B cell (primary cell): ENCODE data around the gene EFHD2. TPM values are rescaled to one million over a fixed set of nuclear protein-coding genes. Genes with fewer than 3 reads are reported as not detected.

Experiments used
- ATAC-seq: fragments of 200-7000 bp; cut with Tn5 transposase; one replicate; pipeline ENCODE4 v1.10.0; 2021; ENCODE audit warnings: low read depth, mild to moderate bottlenecking, moderate number of reproducible peaks, moderate library complexity
- CTCF ChIA-PET: fragments of 350-600 bp; sonication (Branson Sonifier 250); formaldehyde crosslinking; loops from one replicate; lab custom pipeline; 2021; ENCODE audit warnings: antibody characterized with exemption, inconsistent platforms; lab: Charles Lee
- POLR2A ChIA-PET: fragments of 350-600 bp; sonication (Branson Sonifier 250); formaldehyde crosslinking; loops from one replicate; lab custom pipeline; 2021; ENCODE audit warnings: antibody characterized with exemption; lab: Charles Lee
- DNase-seq: peaks from one replicate; pipeline ENCODE4 v3.0.0; 2013
- H2AFZ ChIP-seq: 2 replicates; pipeline ENCODE4 v1.6.1; 2012; ENCODE audit warnings: mild to moderate bottlenecking, low read depth, low read length; ENCODE audit not compliant: insufficient read depth, poor library complexity, severe bottlenecking
- H3K27ac ChIP-seq, 2 donors: 1 replicate in 1 of 2; 2 replicates in 1 of 2; pipeline ENCODE4 v1.5.1; 2012 to 2013; ENCODE audit warnings: low read length in 2 of 2, mild to moderate bottlenecking in 2 of 2, moderate library complexity in 1 of 2
- H3K27me3 ChIP-seq, 4 experiments: fragments of 200-600 bp in 1 of 4; sonication (generic) in 1 of 4; replicated peaks in 1 of 4; 1 replicate in 2 of 4; 2 replicates in 2 of 4; pipeline versions ENCODE4 v1.6.1 to v1.7.0; 2013 to 2016; ENCODE audit warnings: low read length in 3 of 4, mild to moderate bottlenecking in 2 of 4, mixed read lengths in 1 of 4, moderate library complexity in 1 of 4; ENCODE audit not compliant: insufficient read depth in 4 of 4, control insufficient read depth in 3 of 4; ENCODE audit errors: control extremely low read depth in 1 of 4
- H3K36me3 ChIP-seq, 2 experiments: replicated peaks in 1 of 2; 1 replicate in 1 of 2; 2 replicates in 1 of 2; pipeline versions ENCODE4 v1.6.1 to v1.7.1; 2013; ENCODE audit warnings: low read length in 1 of 2; ENCODE audit not compliant: insufficient read depth in 2 of 2, control insufficient read depth in 1 of 2; ENCODE audit errors: control extremely low read depth in 1 of 2, extremely low read depth in 1 of 2
- H3K4me1 ChIP-seq, 2 donors: fragments of 200-600 bp in 1 of 2; sonication (generic) in 1 of 2; 1 replicate in 1 of 2; 2 replicates in 1 of 2; pipeline versions ENCODE4 v1.5.1 to v1.6.1; 2013 to 2017; ENCODE audit warnings: low read length in 2 of 2; ENCODE audit not compliant: control insufficient read depth in 2 of 2, insufficient read depth in 2 of 2
- H3K4me2 ChIP-seq: replicated peaks from 2 replicates; pipeline ENCODE3; 2012; ENCODE audit warnings: mild to moderate bottlenecking, low read depth, low read length; ENCODE audit not compliant: poor library complexity, severe bottlenecking
- H3K4me3 ChIP-seq, 5 experiments: fragments of 200-600 bp in 1 of 5; sonication (generic) in 1 of 5; 1 replicate in 3 of 5; 2 replicates in 2 of 5; pipeline versions ENCODE4 v1.5.1 to v1.7.0; 2011 to 2016; ENCODE audit warnings: low read length in 4 of 5, mild to moderate bottlenecking in 4 of 5, low read depth in 2 of 5, control low read depth in 1 of 5, moderate library complexity in 1 of 5; ENCODE audit not compliant: insufficient read depth in 1 of 5; ENCODE audit errors: control extremely low read depth in 1 of 5, extremely low read depth in 1 of 5
- H3K79me2 ChIP-seq: fragments of 200-600 bp; sonication (generic); one replicate; pipeline ENCODE4 v1.6.0; 2016; ENCODE audit warnings: low read length; ENCODE audit not compliant: control insufficient read depth, insufficient read depth
- H3K9ac ChIP-seq: fragments of 200-600 bp; sonication (generic); 2 replicates; pipeline ENCODE4 v1.6.1; 2017; ENCODE audit warnings: mild to moderate bottlenecking, low read length, moderate library complexity
- H3K9me3 ChIP-seq, 3 donors: one replicate each; pipeline versions ENCODE4 v1.6.1 to v1.7.1; 2013; ENCODE audit warnings: low read length in 2 of 3; ENCODE audit not compliant: control insufficient read depth in 2 of 3, insufficient read depth in 1 of 3; ENCODE audit errors: control extremely low read depth in 1 of 3
- H4K20me1 ChIP-seq: 2 replicates; pipeline ENCODE4 v1.6.0; 2012; ENCODE audit warnings: mild to moderate bottlenecking, low read length; ENCODE audit not compliant: insufficient read depth, control insufficient read depth, poor library complexity, severe bottlenecking
- H3K27ac Mint-ChIP-seq: one replicate; pipeline ENCODE4 v1.8.0; 2021; ENCODE audit warnings: mixed read lengths
- H3K27me3 Mint-ChIP-seq: one replicate; pipeline ENCODE4 v1.8.0; 2021; ENCODE audit warnings: mixed read lengths
- H3K4me1 Mint-ChIP-seq: one replicate; pipeline ENCODE4 v1.8.0; 2021; ENCODE audit warnings: mixed read lengths
- H3K4me3 Mint-ChIP-seq: one replicate; pipeline ENCODE4 v1.8.0; 2021; ENCODE audit warnings: mixed read lengths
- H3K9me3 Mint-ChIP-seq: one replicate; pipeline ENCODE4 v1.8.0; 2022; ENCODE audit warnings: mixed read lengths; ENCODE audit not compliant: insufficient read depth
- CTCF ChIP-seq: fragments of 200-600 bp; IDR thresholded peaks from one replicate; pipeline ENCODE4 v1.8.0; 2022; ENCODE audit warnings: antibody characterized with exemption, mild to moderate bottlenecking
- EZH2 ChIP-seq: IDR thresholded peaks from 2 replicates; pipeline ENCODE4 v1.6.1; 2012; ENCODE audit warnings: borderline replicate concordance, low read depth, mild to moderate bottlenecking, moderate library complexity, low read length; ENCODE audit not compliant: insufficient read depth, poor library complexity, severe bottlenecking
- WGBS: methylation state at CpG from one replicate; pipeline ENCODE4 v1.1.5; 2013; ENCODE audit warnings: missing lambda C conversion rate; ENCODE audit not compliant: insufficient coverage; 5-methylcytosine and 5-hydroxymethylcytosine counted together
- intact Hi-C: fragments of 100-400 bp; cut with micrococcal nuclease; formaldehyde crosslinking; loops from one replicate; pipeline ENCODE4 v1.10.0; 2022
- polyA plus RNA-seq: library from polyadenylated mRNA; depleted of rRNA; stranded (reverse); fragments of >200 nt; gene quantifications from 2 replicates; pipeline ENCODE4 v1.2.3, GENCODE V29; 2012
- total RNA-seq, 2 donors: library from RNA; stranded (reverse); fragments of 120-200 nt in 1 of 2; gene quantifications; 1 replicate in 1 of 2; 2 replicates in 1 of 2; pipeline versions ENCODE4 v1.2.3 to v1.2.4, GENCODE V29; 2013 to 2022

Gene EFHD2
- total and polyA plus RNA-seq, 2 donors (not counting 1 experiment from before 2014, with no cell fraction given): 39.3 to 67.2 TPM

GRCh38 chr1:15412175-15412800 is 2.6 kb downstream of the EFHD2 start:
- H4K20me1 ChIP-seq: peaks cover 73% of the 10 kb centered on the region
- Mint-ChIP-seq H3K9me3 (no peaks in the 10 kb centered on the region), H3K4me3 (peak overlapping the region; percentile 94), H3K27ac (peak overlapping the region; percentile 84), H3K27me3 (no peaks in the 10 kb centered on the region), H3K4me1 (peaks cover 70% of the 10 kb centered on the region)
- no peak overlapping the region for H3K27ac ChIP-seq
- peaks cover 0 to 9% of the 10 kb centered on the region in 2 experiments for H3K36me3 ChIP-seq
- no peak for ATAC-seq
- no peaks in the 10 kb centered on the region for H3K27me3 ChIP-seq
- ChIA-PET POLR2A (interaction anchor here (0.5 kb wide), 1 partner anchor 743 kb away, joined by 6 read pairs; no protein-coding TSS in a partner anchor), CTCF (interaction anchor here (0.7 to 1.5 kb wide), 6 partner anchors 12 to 89 kb away, joined by 3 to 6 read pairs (median 4); no protein-coding TSS in a partner anchor)
- intact Hi-C loops: no loop called here
- DNase-seq: no peak
- H2AFZ ChIP-seq: no peak overlapping the region
- 74% methylated on average over 16 of the region's 16 CpGs for WGBS
- H3K9me3 ChIP-seq: peaks cover 0 to 2% (median 0%) of the 10 kb centered on the region in 3 donors
- H3K4me3 ChIP-seq: peak overlapping the region in 2 of 5 experiments; percentile 58 to 87
- H3K4me1 ChIP-seq: peaks cover 45 to 74% of the 10 kb centered on the region in 2 donors
- no peak overlapping the region for H3K9ac ChIP-seq
- H3K4me2 ChIP-seq: peak overlapping the region; percentile 97
- peaks cover 73% of the 10 kb centered on the region for H3K79me2 ChIP-seq
- no peak for TF ChIP-seq EZH2
- no peak for TF ChIP-seq CTCF

- ChIA-PET POLR2A (no interaction called here), CTCF (interaction anchor here (0.7 to 1.5 kb wide), 4 partner anchors 14 to 90 kb away, joined by 3 to 6 read pairs (median 4); no protein-coding TSS in a partner anchor)
- H3K9me3 ChIP-seq: peaks cover 0 to 2% (median 0%) of the 10 kb centered on the region in 3 donors
- peaks cover 0 to 9% of the 10 kb centered on the region in 2 experiments for H3K36me3 ChIP-seq
- TF ChIP-seq CTCF: no peak
- TF ChIP-seq EZH2: no peak
- ATAC-seq: no peak
- no peaks in the 10 kb centered on the region for H3K27me3 Mint-ChIP-seq
- peak overlapping the region in 1 of 5 experiments; percentile 23 for H3K4me3 ChIP-seq
- H2AFZ ChIP-seq: no peak overlapping the region
- no peaks in the 10 kb centered on the region for H3K27me3 ChIP-seq
- H3K4me3 Mint-ChIP-seq: no peak overlapping the region
- DNase-seq: no peak
- H3K79me2 ChIP-seq: peaks cover 79% of the 10 kb centered on the region
- H3K27ac Mint-ChIP-seq: peak overlapping the region; percentile 20
- peak overlapping the region; percentile 97 for H3K4me2 ChIP-seq
- H3K9me3 Mint-ChIP-seq: no peaks in the 10 kb centered on the region
- intact Hi-C loops: no loop called here
- no peak overlapping the region for H3K9ac ChIP-seq
- no peak overlapping the region for H3K27ac ChIP-seq
- WGBS: 94% methylated on average over 10 of the region's 11 CpGs
- H3K4me1 ChIP-seq: peaks cover 50 to 80% of the 10 kb centered on the region in 2 donors
- peaks cover 75% of the 10 kb centered on the region for H3K4me1 Mint-ChIP-seq
- H4K20me1 ChIP-seq: peaks cover 79% of the 10 kb centered on the region
Observed at GRCh38 chr1:15412843-15413242, 3.2 kb downstream of the EFHD2 start.
